Stimulated activated CD4-positive, alpha-beta T cell treated with anti-CD3 and anti-CD28 coated beads, Interleukin-1b, Interleukin-23, amount 100 ng/mL, for 4 hours (primary cell): ENCODE data around the gene TSPAN31.
A peak's percentile ranks its signal among the peaks of the same experiment; 100 is the strongest.
"Not testable (repeated sequence)": the region's sequence is repeated elsewhere in the genome, so short reads cannot be mapped to it uniquely, and the experiment has no call there.

Experiments used
- DNase-seq, 2 donors: peaks; one replicate each; pipeline ENCODE4 v3.0.0-alpha.2; 2020; ENCODE audit warnings: low read depth in 2 of 2

TSPAN31 gene, protein sequence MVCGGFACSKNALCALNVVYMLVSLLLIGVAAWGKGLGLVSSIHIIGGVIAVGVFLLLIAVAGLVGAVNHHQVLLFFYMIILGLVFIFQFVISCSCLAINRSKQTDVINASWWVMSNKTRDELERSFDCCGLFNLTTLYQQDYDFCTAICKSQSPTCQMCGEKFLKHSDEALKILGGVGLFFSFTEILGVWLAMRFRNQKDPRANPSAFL

DNA sequence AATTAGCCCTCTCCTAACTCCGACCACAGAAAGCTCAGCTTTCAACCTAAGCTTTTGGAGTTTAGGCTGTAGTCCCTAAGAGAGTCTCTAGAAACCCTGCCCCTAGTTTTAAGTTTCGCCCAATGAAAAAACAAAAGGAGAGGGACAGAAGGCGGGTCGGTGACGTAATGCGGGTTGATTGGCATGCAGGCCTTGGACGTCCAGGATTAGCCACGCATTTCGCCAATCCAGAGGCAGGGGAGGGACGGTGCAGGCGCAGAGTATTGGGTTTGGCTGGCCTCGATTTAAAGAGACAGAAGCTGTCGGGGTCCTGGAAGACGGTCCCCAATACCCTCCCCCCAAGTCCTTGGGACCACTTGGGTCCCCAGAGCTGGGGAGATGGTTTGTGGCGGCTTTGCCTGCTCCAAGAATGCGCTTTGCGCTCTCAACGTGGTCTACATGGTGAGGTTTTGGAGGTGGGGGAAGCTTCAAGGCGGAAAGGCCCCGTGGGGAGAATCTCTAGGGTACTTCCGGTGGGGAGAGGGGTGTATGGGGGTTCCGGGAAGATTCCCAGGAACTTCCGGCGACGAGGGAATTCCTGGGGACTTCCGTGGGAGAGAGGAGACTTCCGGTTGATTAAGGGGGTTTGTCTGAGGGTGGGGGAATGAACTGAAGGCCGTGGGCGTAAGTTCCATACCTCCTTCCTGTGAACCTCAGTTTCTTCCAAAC is at the start of gene TSPAN31:
Gene TSPAN31 (plus strand): TSS at position 263 of the 708 bp plus-strand sequence. CDS start 116 bp downstream, at position 379.
- DNase-seq, result peak; percentile 88 to 90

DNA sequence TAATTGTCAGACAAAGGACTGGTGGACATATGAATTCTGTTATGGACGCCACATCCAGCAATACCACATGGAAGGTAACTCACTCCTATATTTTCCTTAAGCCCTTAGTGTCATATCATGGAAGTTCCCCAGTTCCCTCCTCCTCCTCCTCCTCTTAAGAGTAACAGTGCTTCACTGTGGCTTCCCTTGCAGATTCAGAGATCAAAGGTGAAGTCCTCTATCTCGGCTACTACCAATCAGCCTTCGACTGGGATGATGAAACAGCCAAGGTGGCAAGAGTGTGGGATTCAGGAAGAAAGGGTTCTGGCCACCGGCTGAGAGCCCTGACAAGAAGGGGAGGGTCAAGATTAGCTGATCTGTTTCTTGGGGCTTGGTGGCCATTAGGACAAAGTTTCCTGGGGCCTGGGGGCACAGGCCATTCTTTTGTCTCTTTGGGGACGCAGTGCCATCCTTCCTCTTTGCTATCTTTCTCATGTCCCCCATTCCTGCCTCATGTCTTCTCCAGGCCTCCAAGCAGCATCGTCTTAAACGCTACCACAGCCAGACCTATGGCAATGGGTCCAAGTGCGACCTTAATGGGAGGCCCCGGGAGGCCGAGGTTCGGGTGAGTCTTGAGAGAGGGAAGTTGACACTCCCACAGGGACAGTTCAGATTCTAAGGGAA is 48.9 kb upstream of the TSPAN31 start:
- no peak for DNase-seq

DNA sequence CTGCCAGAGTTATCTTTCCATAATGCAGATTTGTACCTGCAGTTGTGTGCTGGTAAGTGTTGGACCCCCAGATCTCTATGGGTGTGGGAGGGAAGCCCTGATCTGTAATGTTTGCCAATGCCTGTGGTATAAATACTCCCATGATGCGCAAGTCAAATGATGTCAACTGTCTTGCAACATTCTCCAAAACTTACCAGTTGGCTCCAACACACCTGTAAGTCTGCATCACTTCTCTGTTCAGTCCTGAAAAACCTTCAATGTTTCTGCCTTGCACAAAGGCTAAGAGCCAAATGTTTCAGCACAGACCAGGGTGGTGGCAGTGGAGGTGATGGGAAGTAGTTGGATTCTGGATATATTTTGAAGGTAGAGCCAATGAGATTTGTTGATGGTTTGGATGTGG is 47.8 kb upstream of the TSPAN31 start:
- no peak for DNase-seq

DNA sequence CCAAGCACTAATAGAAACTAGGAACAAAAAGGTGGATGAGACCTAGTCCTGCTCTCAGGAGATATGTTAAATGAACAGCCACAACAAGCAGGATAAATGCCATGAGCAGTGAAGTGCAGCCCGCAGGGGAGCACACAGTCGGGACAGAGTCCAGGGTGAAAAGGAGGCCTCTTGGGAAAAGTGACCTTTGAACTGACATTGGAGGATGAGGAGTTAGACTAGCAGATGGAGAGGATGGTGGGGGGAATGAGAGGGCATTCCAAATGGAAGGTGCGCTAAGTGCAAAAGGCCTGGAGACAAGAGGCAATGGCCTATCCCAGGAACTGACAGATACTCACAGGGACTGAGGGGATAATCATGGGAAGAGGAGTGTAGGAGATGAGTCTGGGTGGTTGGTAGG is 46.4 kb upstream of the TSPAN31 start:
- DNase-seq, result no peak

DNA sequence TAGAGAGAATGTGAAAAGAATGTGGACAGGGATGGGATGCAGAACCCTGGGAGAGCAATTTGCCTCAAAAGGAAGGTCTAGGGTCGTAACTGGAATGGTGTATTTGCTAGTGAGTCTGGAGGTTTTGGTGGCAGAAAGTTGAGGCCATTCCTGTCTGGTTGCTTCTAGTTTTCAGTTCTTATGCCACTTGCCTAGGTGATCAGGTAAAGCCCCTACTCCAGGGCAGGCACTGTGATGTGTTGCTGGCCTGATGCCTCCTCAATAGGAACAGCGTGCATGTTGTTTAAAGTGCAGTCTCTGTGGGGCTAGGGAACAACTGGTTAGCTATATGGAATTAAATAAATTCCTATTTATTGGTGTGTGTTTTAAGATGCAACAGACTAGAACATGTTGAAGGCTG is 44.5 kb upstream of the TSPAN31 start:
- no peak for DNase-seq

DNA sequence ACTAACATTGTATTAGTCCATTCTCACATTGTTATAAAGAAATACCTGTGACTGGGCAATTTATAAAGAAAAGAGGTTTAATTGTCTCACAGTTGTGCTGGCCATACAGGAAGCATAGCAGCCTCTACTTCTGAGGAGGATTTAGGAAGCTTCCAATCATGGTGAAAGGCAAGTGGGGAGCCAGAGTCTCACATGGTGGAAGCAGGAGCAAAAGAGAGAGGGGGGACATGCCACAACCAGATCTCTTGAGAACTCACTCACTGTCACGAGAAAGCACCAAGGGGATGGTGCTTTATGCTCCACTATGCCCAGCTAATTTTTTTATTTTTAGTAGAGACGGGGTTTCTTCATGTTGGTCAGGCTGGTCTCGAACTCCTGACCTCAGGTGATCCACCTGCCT is 37.6 kb upstream of the TSPAN31 start:
- no peak for DNase-seq

DNA sequence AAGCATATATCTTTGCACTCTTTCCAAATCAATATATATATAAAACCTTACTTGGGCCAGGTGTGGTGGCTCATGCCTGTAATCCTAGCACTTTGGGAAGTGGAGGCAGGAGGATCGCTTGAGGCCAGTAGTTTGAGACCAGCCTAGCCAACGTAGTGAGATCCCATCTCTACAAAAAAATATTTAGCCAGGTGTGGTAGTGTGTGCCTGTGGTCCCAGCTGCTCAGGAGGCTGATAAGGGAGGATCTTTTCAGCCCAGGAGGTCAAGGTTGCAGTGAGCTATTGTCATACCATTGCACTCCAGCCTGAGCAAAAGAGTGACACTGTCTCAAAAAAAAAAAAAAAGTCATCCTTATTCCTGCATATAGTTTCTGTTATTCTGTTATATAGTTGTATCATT is 36.5 kb upstream of the TSPAN31 start:
- DNase-seq, result no peak

DNA sequence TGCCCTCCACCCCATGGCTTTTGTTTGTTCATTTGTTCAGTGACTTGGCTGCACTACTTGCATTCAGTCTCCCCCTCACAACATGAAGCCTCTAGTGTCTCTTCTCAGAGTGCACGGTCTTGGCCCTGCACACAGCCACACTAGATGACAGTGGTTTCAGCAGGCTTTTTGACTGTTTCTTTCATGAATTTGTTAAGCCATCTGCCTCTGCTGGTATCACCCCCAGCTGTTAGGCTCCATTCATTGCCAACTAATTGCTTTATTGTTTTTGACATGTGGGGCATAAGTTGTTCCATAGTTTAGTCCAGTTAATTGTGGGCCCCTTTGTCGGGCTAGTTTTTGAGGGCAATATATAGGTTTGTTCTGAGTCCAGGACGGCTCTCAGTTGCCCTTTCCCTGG is 32.1 kb upstream of the TSPAN31 start:
- no peak for DNase-seq

DNA sequence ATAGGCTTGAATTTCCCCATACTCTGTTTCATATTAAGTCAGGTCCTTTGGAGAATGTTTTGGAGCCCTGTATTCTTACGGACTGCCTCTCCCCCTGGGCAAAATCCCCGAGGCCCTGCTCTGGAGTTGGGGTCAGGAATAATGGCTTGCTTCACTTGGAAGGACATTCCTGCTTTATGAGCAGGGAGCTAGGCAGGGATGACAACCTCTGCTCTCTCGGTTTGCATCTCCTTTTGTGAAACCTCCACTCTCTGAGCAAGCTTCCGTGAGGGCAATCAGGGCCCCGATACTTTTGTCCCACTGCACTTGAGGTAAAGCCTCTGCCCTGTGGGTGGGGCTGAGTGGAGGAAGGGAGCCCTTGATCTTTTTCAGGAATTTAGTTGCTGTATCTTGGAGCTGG is 31.6 kb upstream of the TSPAN31 start:
- no peak for DNase-seq

DNA sequence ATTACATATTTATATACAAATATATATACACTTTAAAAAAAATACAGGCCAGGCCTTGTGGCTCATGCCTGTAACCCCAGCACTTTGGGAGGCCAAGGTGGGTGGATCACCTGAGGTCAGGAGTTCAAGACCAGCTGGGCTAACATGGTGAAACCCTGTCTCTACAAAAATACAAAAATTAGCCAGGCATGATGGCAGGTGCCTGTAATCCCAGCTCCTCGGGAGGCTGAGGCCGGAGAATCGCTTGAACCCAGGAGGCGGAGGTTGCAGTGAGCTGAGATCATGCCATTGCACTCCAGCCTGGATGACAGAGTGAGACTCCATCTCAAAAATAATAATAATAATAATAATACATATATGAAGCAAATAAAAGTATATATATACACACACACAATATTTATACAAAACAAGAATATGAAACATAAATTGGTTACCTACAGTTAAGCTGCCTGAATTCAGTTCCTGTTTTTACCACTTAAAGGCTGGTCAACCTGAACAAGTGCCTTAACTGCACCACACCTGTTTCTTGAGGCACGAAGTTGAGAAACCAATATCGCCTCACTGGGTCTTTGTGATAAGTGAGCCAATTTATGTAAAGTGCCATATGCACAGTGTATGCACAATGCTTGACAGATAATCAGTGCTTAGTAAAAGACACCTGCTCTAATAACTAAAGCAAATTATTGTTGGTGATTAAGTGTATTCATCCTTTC is 29.6 kb upstream of the TSPAN31 start:
- DNase-seq, result not testable (repeated sequence)

DNA sequence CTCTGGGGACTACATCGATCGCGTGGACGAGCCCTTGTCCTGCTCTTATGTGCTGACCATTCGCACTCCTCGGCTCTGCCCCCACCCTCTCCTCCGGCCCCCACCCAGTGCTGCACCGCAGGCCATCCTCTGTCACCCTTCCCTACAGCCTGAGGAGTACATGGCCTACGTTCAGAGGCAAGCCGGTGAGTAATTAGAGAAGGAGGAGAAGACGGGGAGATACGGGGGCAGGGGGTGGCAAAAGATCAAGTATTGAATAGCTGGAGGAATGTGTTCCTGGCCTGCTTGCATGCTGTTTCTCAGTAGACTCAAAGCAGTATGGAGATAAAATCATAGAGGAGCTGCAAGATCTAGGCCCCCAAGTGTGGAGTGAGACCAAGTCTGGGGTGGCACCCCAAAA is 29.1 kb upstream of the TSPAN31 start:
- no peak for DNase-seq

DNA sequence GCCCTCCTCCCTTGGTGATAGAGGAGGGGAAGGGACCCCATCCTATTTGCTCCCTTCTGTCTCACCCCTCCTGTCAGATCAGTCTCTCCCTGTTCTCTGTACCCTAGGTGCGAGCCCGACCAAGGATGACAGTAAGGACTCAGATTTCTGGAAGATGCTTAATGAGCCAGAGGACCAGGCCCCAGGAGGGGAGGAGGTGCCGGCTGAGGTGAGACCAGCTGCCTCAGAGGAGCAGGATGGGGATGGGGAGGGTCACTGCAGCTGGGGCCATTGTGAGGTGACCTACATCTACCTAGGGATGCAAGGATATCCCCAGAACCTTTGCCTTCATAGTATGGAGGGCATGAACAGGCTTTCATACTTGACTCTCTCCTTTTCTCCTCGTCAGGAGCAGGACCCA is 28.5 kb upstream of the TSPAN31 start:
- no peak for DNase-seq

DNA sequence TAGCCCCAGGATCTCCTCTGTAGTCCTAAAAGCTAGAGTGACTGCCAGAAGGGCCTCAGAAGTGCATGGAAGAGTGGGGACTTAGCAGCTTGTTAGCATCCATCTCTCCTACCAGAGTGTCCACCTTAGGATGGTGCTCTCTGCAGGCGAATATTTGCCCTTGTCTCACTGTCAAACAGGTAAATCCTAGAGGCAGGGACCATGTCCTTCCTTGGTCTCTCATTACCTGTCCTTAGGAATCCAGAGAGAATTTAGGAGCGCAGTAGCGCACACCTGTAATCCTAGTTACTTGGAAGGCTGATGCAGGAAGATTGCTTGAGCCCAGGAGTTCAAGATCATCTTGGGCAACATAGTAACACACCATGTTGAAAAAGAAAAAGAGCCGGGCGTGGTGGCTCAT is 27.7 kb upstream of the TSPAN31 start:
- DNase-seq, result no peak

DNA sequence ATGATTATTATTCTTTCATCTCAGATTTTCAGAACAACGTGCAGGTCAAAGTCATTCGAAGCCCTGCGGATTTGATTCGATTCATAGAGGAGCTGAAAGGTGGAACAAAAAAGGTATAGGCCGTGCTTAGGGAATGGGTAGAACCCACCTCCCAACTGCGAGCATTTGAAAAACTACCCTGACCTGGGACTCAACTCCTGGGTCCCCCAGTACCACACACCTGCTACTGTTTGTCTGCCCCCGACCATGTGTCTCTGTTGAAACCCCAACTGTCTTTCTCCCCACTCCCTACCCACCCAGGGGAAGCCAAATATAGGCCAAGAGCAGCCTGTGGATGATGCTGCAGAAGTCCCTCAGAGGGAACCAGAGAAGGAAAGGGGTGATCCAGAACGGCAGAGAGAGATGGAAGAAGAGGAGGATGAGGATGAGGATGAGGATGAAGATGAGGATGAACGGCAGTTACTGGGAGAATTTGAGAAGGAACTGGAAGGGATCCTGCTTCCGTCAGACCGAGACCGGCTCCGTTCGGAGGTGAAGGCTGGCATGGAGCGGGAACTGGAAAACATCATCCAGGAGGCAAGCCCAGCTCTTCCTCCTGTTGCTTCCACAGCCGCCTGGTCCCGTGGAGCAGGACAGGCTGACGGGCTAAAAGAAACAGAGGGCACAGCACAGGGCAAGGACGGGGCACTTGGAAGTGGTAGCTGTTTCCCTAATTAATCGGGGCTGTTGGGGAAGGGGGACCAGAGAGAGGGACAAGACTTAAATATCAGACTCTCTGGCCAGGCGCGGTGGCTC is 26.8 kb upstream of the TSPAN31 start:
- no peak for DNase-seq

DNA sequence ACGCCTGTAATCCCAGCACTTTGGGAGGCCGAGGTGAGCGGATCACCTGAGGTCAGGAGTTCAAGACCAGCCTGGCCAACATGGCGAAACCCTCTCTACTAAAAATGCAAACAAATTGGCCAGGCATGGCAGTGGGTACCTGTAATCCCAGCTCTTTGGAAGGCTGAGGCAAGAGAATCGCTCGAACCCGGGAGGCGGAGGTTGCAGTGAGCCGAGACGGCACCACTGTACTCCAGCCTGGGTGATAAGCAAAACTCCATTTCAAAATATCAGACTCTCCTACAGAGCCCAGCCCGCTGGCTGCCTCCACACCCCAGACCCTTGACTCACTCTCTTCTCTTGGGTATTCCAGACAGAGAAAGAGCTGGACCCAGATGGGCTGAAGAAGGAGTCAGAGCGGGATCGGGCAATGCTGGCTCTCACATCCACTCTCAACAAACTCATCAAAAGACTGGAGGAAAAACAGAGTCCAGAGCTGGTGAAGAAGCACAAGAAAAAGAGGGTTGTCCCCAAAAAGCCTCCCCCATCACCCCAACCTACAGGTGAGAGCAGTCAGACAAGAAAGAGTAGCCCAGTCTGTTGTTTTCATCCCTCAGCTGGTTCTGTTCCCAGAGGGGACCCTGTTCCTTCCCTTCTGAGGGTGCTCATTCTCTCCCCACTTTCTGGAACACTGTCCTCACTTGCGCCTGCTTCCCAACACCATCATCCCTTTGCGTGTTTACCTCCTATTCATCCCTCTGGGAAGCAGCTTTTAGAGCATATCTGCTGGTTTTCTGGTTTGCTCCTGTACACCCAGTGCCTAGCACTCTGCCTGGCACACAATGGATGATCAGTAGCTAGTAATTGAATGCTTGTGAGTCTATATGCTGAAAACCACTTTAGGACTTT is 26.0 kb upstream of the TSPAN31 start:
- no peak for DNase-seq

DNA sequence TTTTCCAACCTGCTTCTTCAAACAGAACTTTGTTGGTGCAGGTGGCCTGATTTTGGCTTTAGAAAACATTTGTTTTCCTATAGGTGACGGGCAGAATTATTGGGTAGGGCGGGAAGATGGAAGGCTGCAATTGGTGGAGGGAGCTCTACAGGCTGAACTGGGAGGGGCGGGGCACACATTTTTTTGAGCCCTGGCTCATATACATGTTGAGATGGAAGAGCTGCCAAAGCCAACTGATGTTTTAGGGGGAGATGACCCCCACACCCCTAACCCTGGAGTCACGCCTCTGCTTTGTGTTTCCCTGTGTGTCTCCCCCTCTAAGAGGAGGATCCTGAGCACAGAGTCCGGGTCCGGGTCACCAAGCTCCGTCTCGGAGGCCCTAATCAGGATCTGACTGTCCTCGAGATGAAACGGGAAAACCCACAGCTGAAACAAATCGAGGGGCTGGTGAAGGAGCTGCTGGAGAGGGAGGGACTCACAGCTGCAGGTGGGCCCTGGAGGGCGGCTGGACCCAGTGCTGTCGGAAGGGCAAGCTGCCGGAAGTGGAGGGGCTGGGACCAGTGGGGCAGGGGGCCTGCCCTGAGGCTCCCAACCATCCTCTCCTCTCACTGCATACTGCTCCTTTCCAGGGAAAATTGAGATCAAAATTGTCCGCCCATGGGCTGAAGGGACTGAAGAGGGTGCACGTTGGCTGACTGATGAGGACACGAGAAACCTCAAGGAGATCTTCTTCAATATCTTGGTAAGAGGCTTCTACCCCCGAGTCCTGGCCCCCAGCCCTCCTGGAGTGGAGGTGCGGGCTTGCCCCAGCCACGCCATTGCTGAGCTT is 24.8 kb upstream of the TSPAN31 start:
- no peak for DNase-seq

DNA sequence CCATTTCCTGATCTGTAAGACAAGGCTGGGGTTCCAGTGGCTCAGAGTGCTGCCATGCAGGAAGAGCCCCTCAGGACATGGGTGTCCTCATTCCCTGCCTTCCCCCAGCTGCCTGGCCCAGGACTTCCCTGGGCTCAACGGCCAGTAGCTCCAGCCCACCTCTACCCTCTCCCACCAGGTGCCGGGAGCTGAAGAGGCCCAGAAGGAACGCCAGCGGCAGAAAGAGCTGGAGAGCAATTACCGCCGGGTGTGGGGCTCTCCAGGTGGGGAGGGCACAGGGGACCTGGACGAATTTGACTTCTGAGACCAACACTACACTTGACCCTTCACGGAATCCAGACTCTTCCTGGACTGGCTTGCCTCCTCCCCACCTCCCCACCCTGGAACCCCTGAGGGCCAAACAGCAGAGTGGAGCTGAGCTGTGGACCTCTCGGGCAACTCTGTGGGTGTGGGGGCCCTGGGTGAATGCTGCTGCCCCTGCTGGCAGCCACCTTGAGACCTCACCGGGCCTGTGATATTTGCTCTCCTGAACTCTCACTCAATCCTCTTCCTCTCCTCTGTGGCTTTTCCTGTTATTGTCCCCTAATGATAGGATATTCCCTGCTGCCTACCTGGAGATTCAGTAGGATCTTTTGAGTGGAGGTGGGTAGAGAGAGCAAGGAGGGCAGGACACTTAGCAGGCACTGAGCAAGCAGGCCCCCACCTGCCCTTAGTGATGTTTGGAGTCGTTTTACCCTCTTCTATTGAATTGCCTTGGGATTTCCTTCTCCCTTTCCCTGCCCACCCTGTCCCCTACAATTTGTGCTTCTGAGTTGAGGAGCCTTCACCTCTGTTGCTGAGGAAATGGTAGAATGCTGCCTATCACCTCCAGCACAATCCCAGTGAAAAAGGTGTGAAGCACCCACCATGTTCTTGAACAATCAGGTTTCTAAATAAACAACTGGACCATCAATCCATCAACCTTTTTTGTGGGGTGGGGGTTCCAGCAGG is 23.9 kb upstream of the TSPAN31 start:
- DNase-seq, result no peak

DNA sequence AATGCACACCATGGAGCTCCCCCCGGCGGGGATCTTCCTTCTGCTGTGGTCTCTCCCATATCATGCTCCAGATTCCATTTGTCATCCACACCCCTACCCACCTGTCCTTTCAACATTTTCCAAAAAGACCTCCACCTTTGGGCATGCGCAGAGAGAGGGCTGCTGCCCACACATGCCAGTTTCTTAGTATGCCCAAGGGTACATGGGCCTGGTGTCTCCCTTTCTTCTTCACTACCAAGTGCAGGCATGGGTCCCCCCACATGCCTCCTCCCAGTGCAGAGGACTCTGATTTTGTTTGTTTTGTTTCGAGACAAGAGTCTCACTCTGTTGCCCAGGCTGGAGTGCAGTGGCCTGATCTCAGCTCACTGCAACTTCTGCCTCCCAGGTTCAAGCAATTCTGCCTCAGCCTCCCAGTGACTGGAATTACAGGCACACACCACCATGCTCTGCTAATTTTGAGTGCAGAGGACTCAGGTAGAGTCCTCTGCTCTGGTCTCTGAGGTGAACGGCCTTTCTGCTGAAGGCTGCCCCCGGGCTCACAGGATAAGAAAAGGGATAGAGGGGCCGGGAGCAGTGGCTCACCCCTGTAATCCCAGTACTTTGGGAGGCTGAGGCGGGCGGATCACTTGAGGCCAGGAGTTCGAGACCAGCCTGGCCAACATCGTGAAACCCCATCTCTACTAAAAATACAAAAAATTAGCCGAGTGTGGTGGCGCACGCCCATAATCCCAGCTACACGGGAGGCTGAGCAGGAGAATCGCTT is 22.8 kb upstream of the TSPAN31 start:
- DNase-seq, result not testable (repeated sequence)
